Thyroid gland (tissue), 4 donors: ENCODE measurements around the gene EML5. TPM values are rescaled to one million over a fixed set of nuclear protein-coding genes. Genes with fewer than 3 reads are reported as not detected.

Experiments used
- DNase-seq, 2 donors: peaks; one replicate each; pipeline ENCODE4 v3.0.0-alpha.2; 2019
- H3K27ac ChIP-seq, 3 donors: fragments of 200-600 bp; sonication (generic); 1 replicate in 2 of 3; 2 replicates in 1 of 3; pipeline ENCODE4 v1.5.1; 2016 to 2019; ENCODE audit warnings: mild to moderate bottlenecking in 1 of 3, moderate library complexity in 1 of 3
- H3K27me3 ChIP-seq: fragments of 200-600 bp; sonication (generic); one replicate; pipeline ENCODE4 v1.5.1; 2019
- H3K36me3 ChIP-seq, 2 donors: fragments of 200-600 bp; sonication (generic); one replicate each; pipeline ENCODE4 v1.5.1; 2016 to 2019
- H3K4me1 ChIP-seq, 2 donors: fragments of 200-600 bp; sonication (generic); one replicate each; pipeline ENCODE4 v1.5.1; 2017 to 2019
- H3K4me3 ChIP-seq, 3 donors: fragments of 200-600 bp; sonication (generic); replicated peaks in 1 of 3; 1 replicate in 2 of 3; 2 replicates in 1 of 3; pipeline ENCODE4 v1.5.1; 2016; ENCODE audit warnings: mild to moderate bottlenecking in 1 of 3
- H3K9me3 ChIP-seq: fragments of 200-600 bp; sonication (generic); one replicate; pipeline ENCODE4 v1.5.1; 2017
- CTCF ChIP-seq, 6 experiments: fragments of 200-600 bp in 3 of 6; fragments of 450-650 bp in 3 of 6; sonication (generic) in 3 of 6; IDR thresholded peaks; one replicate each; pipeline ENCODE4 v1.5.1; 2016 to 2019; ENCODE audit warnings: antibody characterized with exemption in 6 of 6, mild to moderate bottlenecking in 2 of 6, inconsistent platforms in 1 of 6, moderate library complexity in 1 of 6
- POLR2A ChIP-seq, 2 donors: fragments of 450-650 bp; IDR thresholded peaks; one replicate each; pipeline ENCODE4 v1.6.1; 2017; ENCODE audit warnings: antibody characterized with exemption in 2 of 2, mild to moderate bottlenecking in 2 of 2, moderate library complexity in 1 of 2
- WGBS, 2 donors: methylation state at CpG; one replicate each; pipeline ENCODE4 v1.1.5; 2017; 5-methylcytosine and 5-hydroxymethylcytosine counted together
- intact Hi-C: fragments of 100-400 bp; cut with DNase I; formaldehyde crosslinking; loops from one replicate; pipeline ENCODE4 v1.15.1; 2023
- total RNA-seq, 4 donors: library from RNA; depleted of rRNA; stranded (reverse); fragments of >200 nt; gene quantifications; one replicate each; pipeline ENCODE4 v1.2.3, GENCODE V29; 2016

The EML5 gene
- total RNA-seq, 4 donors from 2014 or later = 3.8 to 15.8 (median 7.3) TPM

- Histone ChIP-seq H3K4me1 (no peaks in the 10 kb centered on the region), H3K36me3 (no peaks in the 10 kb centered on the region), H3K9me3 (no peaks in the 10 kb centered on the region), H3K27ac (no peak overlapping the region), H3K4me3 (no peak overlapping the region), H3K27me3 (no peaks in the 10 kb centered on the region)
- TF ChIP-seq POLR2A (IDR thresholded peaks at IDR 0.05) (no peak), CTCF (IDR thresholded peaks at IDR 0.05) (no peak)
- intact Hi-C loops = no loop called here
- DNase-seq = no peak
These were observed 104.4 kb downstream of the EML5 start for GRCh38 chr14:88688386-88688785.

DNA sequence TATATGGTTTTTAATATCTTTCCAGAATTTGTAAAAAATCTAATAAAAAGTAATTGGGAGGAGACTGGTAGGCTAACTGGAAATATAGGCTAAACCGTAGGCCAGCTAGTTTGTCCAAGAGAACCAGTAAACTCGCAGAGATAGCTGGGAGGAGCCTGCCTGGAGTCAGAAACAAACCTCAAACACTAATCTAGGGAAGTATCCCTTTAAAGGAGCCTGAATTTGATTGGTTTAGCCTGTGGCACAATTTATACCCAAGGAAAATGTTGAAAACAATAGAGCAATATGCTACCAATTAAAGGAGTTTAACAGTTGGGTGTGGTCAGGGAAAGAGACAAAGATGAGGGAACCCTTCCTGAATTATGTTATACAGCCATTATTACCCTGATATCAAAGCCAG is 109.6 kb downstream of the EML5 start:
- Histone ChIP-seq H3K27ac (no peak overlapping the region), H3K4me1 (no peaks in the 10 kb centered on the region), H3K4me3 (no peak overlapping the region), H3K36me3 (no peaks in the 10 kb centered on the region), H3K27me3 (no peaks in the 10 kb centered on the region), H3K9me3 (no peaks in the 10 kb centered on the region)
- intact Hi-C loops = no loop called here
- TF ChIP-seq CTCF (IDR thresholded peaks at IDR 0.05) (no peak), POLR2A (IDR thresholded peaks at IDR 0.05) (no peak)
- WGBS, 2 donors = 64 to 84% methylated on average over 2 of the region's 2 CpGs
- no peak for DNase-seq

DNA sequence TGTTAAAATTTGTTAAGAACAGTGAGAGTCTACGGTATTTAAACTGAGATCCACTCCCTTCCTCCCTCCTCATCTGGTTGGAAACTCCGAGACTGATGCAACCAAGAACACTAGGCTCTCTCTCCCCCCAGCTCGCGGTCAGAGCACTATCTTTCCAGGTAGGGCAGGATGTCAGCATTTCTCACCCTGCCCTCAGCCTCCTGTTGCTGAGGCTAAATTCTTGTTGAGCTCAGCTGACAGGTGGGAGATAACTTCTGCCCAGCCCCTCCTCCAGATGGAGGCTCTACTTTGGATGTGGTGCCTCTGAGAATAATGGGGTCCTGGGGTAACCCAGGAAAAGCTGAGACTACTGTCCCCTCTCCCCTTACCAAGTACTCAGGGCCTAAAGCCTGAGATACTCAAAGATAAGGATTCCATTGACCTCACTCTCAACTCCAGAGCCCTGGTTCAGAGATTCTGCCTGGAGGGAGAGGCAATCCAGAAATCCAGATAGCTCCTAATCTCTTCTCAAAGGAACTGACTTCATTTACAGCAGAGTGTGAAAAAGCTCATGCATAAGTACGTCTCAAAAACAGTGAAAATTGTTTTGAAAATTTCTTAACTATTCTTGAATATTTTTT is 110.1 kb downstream of the EML5 start:
- Histone ChIP-seq H3K27ac (no peak overlapping the region), H3K9me3 (no peaks in the 10 kb centered on the region), H3K27me3 (no peaks in the 10 kb centered on the region), H3K4me3 (no peak overlapping the region), H3K36me3 (no peaks in the 10 kb centered on the region), H3K4me1 (no peaks in the 10 kb centered on the region)
- DNase-seq = no peak
- 66 to 70% methylated on average over 5 of the region's 5 CpGs for WGBS, 2 donors
- intact Hi-C loops = no loop called here
- TF ChIP-seq CTCF (IDR thresholded peaks at IDR 0.05) (no peak), POLR2A (IDR thresholded peaks at IDR 0.05) (no peak)

GRCh38 chr14:88681755-88682494 is 110.8 kb downstream of the EML5 start:
- H3K9me3 ChIP-seq = no peaks in the 10 kb centered on the region
- 82 to 91% methylated on average over 5 of the region's 5 CpGs for WGBS, 2 donors
- no peaks in the 10 kb centered on the region for H3K4me1 ChIP-seq
- no peaks in the 10 kb centered on the region for H3K27me3 ChIP-seq
- no peak for TF ChIP-seq CTCF (IDR thresholded peaks at IDR 0.05)
- DNase-seq = no peak
- no peaks in the 10 kb centered on the region for H3K36me3 ChIP-seq
- no peak overlapping the region for H3K27ac ChIP-seq
- intact Hi-C loops = no loop called here
- H3K4me3 ChIP-seq = no peak overlapping the region

- H3K4me3 ChIP-seq = no peak overlapping the region
- no peaks in the 10 kb centered on the region for H3K9me3 ChIP-seq
- H3K36me3 ChIP-seq = no peaks in the 10 kb centered on the region
- no peak for DNase-seq
- H3K4me1 ChIP-seq = peaks cover 8 to 12% of the 10 kb centered on the region in 2 donors
- H3K27me3 ChIP-seq = no peaks in the 10 kb centered on the region
- no peak for TF ChIP-seq CTCF (IDR thresholded peaks at IDR 0.05)
- TF ChIP-seq POLR2A (IDR thresholded peaks at IDR 0.05) = no peak
- no peak overlapping the region for H3K27ac ChIP-seq
- intact Hi-C loops = loop anchor here (5.0 kb wide), 1 partner anchor 203 kb away; no protein-coding TSS in a partner anchor
- 86 to 100% methylated on average over 1 to 3 of the region's 4 CpGs for WGBS, 2 donors
These were observed 123.4 kb downstream of the EML5 start for GRCh38 chr14:88669346-88669745.
